Suprapubic skin (tissue), 4 donors: ENCODE measurements around the gene CHPT1. TPM values are rescaled to one million over a fixed set of nuclear protein-coding genes. Genes with fewer than 3 reads are reported as not detected.

Source experiments
- DNase-seq, 2 donors: peaks; one replicate each; pipeline ENCODE4 v3.0.0-alpha.2; 2019; ENCODE audit warnings: low spot score in 2 of 2
- H3K27ac ChIP-seq: fragments of 200-600 bp; sonication (generic); one replicate; pipeline ENCODE4 v1.5.1; 2019
- H3K27me3 ChIP-seq: fragments of 200-600 bp; sonication (generic); one replicate; pipeline ENCODE4 v1.5.1; 2019
- H3K36me3 ChIP-seq: fragments of 200-600 bp; sonication (generic); one replicate; pipeline ENCODE4 v1.5.1; 2019
- H3K4me1 ChIP-seq: fragments of 200-600 bp; sonication (generic); one replicate; pipeline ENCODE4 v1.5.1; 2019
- H3K4me3 ChIP-seq: fragments of 200-600 bp; sonication (generic); one replicate; pipeline ENCODE4 v1.5.1; 2019; ENCODE audit warnings: mild to moderate bottlenecking
- H3K9me3 ChIP-seq: fragments of 200-600 bp; sonication (generic); one replicate; pipeline ENCODE4 v1.5.1; 2019
- EP300 ChIP-seq: sonication (generic); formaldehyde crosslinking; IDR thresholded peaks from one replicate; pipeline ENCODE4 v1.6.1; 2017; ENCODE audit warnings: antibody characterized with exemption
- POLR2A ChIP-seq, 2 donors: fragments of 450-650 bp; IDR thresholded peaks; one replicate each; pipeline ENCODE4 v1.6.1; 2017; ENCODE audit warnings: antibody characterized with exemption in 2 of 2, mild to moderate bottlenecking in 2 of 2, moderate library complexity in 2 of 2
- POLR2AphosphoS5 ChIP-seq, 3 donors: sonication (generic); formaldehyde crosslinking; IDR thresholded peaks; one replicate each; pipeline ENCODE4 v1.6.1; 2017; ENCODE audit warnings: antibody characterized with exemption in 3 of 3
- WGBS: methylation state at CpG from one replicate; pipeline ENCODE4 v1.1.5; 2018; 5-methylcytosine and 5-hydroxymethylcytosine counted together
- total RNA-seq, 4 donors: library from RNA; depleted of rRNA; stranded (reverse); fragments of >200 nt; gene quantifications; one replicate each; pipeline ENCODE4 v1.1.0, GENCODE V29; 2016
- TF ChIP-seq, protein P1 (sequence below), 2 donors: fragments of 200-600 bp in 1 of 2; fragments of 450-650 bp in 1 of 2; sonication (generic) in 1 of 2; IDR thresholded peaks; one replicate each; pipeline ENCODE4 v1.5.1; 2016 to 2019; ENCODE audit warnings: antibody characterized with exemption in 2 of 2, mild to moderate bottlenecking in 1 of 2, moderate library complexity in 1 of 2

Gene CHPT1
- total RNA-seq, 4 donors from 2014 or later: 54.6 to 125 (median 75.5) TPM

DNA sequence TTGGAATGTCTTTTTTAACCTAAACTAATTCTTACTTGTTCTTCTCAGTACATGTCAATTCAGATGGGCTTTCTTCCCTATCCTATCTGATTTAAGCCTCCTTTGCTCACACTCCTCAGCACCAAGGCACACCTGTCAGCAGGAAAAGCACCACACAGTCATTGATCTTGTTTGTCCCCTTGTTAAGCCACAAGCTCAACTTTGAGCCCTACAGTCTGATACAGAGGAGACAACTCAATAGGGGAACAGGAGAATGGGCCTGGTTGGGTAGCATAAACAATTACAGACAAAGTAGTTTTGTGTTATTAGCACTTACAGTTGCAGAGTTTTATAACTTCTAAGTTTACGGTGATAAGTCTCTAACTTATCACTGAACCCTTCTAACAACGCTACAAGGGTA, 71.3 kb downstream of the CHPT1 start:
- no peak for DNase-seq
- H3K4me1 ChIP-seq: peaks cover 16% of the 10 kb centered on the region
- TF ChIP-seq EP300 (no peak), POLR2A (IDR thresholded peaks at IDR 0.05) (no peak), POLR2AphosphoS5 (IDR thresholded peaks at IDR 0.05) (no peak)
- TF ChIP-seq, protein P1, sequence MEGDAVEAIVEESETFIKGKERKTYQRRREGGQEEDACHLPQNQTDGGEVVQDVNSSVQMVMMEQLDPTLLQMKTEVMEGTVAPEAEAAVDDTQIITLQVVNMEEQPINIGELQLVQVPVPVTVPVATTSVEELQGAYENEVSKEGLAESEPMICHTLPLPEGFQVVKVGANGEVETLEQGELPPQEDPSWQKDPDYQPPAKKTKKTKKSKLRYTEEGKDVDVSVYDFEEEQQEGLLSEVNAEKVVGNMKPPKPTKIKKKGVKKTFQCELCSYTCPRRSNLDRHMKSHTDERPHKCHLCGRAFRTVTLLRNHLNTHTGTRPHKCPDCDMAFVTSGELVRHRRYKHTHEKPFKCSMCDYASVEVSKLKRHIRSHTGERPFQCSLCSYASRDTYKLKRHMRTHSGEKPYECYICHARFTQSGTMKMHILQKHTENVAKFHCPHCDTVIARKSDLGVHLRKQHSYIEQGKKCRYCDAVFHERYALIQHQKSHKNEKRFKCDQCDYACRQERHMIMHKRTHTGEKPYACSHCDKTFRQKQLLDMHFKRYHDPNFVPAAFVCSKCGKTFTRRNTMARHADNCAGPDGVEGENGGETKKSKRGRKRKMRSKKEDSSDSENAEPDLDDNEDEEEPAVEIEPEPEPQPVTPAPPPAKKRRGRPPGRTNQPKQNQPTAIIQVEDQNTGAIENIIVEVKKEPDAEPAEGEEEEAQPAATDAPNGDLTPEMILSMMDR (IDR thresholded peaks at IDR 0.05): no peak
- WGBS: 92% methylated on average over 2 of the region's 2 CpGs
- H3K4me3 ChIP-seq: no peak overlapping the region
- no peaks in the 10 kb centered on the region for H3K9me3 ChIP-seq
- H3K36me3 ChIP-seq: peaks cover 47% of the 10 kb centered on the region
- H3K27ac ChIP-seq: no peak overlapping the region
- H3K27me3 ChIP-seq: no peaks in the 10 kb centered on the region

DNA sequence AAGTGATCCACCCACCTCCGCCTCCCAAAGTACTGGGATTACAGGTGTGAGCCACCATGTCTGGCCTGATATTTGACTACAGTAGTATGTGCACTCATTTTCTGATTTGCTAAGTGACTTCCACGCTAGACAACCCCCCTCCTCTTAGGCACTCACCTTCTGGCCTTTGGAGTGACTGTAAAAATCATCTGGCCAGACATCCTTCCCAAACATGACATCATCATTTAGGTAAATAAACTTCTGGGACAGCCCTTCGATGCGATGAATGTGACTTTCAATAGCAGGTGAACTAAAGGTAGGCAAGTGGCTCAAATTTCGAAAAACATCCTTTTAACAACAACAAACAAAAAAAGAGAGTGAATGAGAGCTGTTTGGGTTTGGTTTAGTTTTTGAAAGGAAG, 72.4 kb downstream of the CHPT1 start:
- WGBS: 89% methylated on average over 5 of the region's 5 CpGs
- no peaks in the 10 kb centered on the region for H3K9me3 ChIP-seq
- peaks cover 5% of the 10 kb centered on the region for H3K4me1 ChIP-seq
- H3K36me3 ChIP-seq: peaks cover 47% of the 10 kb centered on the region
- no peaks in the 10 kb centered on the region for H3K27me3 ChIP-seq
- TF ChIP-seq POLR2AphosphoS5 (IDR thresholded peaks at IDR 0.05) (no peak), POLR2A (IDR thresholded peaks at IDR 0.05) (no peak), EP300 (no peak)
- TF ChIP-seq, protein P1 (IDR thresholded peaks at IDR 0.05): no peak
- no peak overlapping the region for H3K4me3 ChIP-seq
- H3K27ac ChIP-seq: no peak overlapping the region
- DNase-seq: no peak

DNA sequence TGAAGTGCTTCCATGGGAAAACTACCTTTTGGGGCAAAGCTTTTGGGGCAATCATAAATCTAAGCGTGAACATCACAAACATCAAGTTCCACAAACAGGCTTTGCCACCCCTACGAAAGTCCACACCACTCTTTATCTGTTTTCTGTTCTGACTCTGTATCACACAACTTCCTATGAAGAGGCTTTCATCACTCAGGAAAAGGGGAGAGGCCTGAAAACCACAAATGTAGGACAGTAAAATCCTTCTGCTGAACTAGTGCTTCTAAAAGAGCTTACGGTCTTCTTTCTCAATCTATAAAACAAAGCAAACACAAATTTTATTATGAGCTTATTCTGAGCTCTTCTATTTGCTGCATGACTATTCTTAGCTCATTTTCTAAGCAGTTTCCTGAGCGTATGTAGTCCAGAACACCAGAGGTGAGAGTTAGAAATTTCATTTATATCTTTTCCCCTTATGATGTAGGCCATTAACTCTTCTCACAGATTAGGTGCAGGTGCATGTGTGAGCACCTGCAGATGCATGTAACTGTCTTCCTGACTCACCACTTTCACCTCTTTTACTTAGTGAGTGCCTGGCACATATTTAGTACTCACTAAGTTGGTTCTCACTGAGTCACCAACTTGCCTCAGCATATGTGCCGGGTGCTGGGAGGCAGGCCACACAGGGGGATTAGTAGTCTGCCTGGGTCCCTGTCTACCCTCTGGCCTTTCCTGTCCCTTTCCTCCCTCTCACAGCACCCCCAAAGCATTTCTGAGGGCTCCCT, 74.8 kb downstream of the CHPT1 start:
- WGBS: 81% methylated on average over 5 of the region's 5 CpGs
- no peaks in the 10 kb centered on the region for H3K4me1 ChIP-seq
- H3K36me3 ChIP-seq: peaks cover 45% of the 10 kb centered on the region
- no peak for DNase-seq
- no peaks in the 10 kb centered on the region for H3K27me3 ChIP-seq
- no peak for TF ChIP-seq EP300
- TF ChIP-seq POLR2A (IDR thresholded peaks at IDR 0.05): no peak
- no peak overlapping the region for H3K27ac ChIP-seq
- H3K9me3 ChIP-seq: no peaks in the 10 kb centered on the region
- H3K4me3 ChIP-seq: no peak overlapping the region

DNA sequence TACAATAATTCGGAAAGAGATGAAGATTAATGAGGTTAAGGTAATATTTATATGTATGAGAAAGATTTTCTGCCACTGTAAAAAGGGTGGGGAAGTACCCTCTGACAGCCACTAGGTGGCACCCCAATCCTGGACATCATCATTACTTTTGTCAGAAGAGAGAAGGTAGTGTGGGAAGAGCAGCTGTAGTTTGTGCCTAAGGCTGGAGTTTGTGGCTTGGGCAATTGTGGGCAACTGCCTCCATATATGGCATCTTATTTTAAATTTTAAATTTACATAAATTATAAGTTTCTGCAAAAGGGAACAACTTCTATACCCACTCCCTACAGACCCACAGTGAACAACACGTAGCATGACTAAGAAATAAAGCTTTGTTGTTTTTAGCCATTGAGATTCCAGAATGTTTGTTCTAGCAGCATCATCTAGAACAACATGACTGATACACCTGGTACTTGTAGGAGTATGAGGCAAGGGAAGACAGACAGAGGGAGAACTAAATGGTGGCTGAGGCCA, 76.3 kb downstream of the CHPT1 start:
- H3K36me3 ChIP-seq: peaks cover 31% of the 10 kb centered on the region

DNA sequence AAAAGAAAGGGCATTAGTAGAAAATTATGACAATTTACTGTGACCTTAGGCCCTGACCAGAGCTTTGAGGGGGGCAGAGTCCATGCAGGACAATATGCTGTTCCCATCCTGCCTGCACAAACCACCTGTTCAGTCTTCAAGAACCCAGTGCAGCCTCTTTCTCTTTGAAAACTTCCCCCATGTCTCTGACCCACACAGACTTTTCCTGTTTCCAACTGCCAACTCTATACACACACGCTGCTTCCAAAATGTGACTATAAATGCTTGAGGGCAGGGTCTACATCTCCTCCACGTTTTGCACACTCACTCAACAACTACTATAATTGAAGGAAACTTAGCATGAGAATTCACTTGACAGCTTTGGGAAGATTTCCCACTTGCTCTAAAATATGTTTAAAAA, 78.4 kb downstream of the CHPT1 start:
- WGBS: 66% methylated on average over 2 of the region's 2 CpGs
- Histone ChIP-seq H3K27me3 (no peaks in the 10 kb centered on the region), H3K36me3 (peaks cover 18% of the 10 kb centered on the region), H3K4me1 (no peaks in the 10 kb centered on the region), H3K4me3 (no peak overlapping the region), H3K9me3 (no peaks in the 10 kb centered on the region), H3K27ac (no peak overlapping the region)
- TF ChIP-seq EP300: no peak
- TF ChIP-seq, protein P1 (IDR thresholded peaks at IDR 0.05): no peak
- no peak for TF ChIP-seq POLR2AphosphoS5 (IDR thresholded peaks at IDR 0.05)
- TF ChIP-seq POLR2A (IDR thresholded peaks at IDR 0.05): no peak
- no peak for DNase-seq

More for the DNA sequence above, 76.3 kb downstream of the CHPT1 start:
- no peak overlapping the region for H3K27ac ChIP-seq
- H3K4me1 ChIP-seq: no peaks in the 10 kb centered on the region
- DNase-seq: peak in 1 of 2 donors; percentile 73
- H3K27me3 ChIP-seq: no peaks in the 10 kb centered on the region
- 51% methylated on average over 2 of the region's 2 CpGs for WGBS
- H3K4me3 ChIP-seq: no peak overlapping the region
- H3K9me3 ChIP-seq: no peaks in the 10 kb centered on the region
- TF ChIP-seq, protein P1 (IDR thresholded peaks at IDR 0.05): peak; percentile 88 to 91
- no peak for TF ChIP-seq EP300
